ENCODE results near the gene GSK3B.

GRCh38 chr3:119998166-119998565 is 96.1 kb downstream of the GSK3B start:
- TF ChIP-seq CTCF (IDR thresholded peaks at IDR 0.05): no peak
- no peak for TF ChIP-seq POLR2A (IDR thresholded peaks at IDR 0.05)
